ENCODE measurements around the gene CDH26. TPM values are rescaled to one million over a fixed set of nuclear protein-coding genes. Genes with fewer than 3 reads are reported as not detected.

The CDH26 gene
- total and polyA plus RNA-seq, 10 of the 15 experiments (the other 5 are each of a cell fraction or from before 2014, with no cell fraction given), result 0.03 to 0.19 (median 0.08) TPM; not detected in 4

DNA sequence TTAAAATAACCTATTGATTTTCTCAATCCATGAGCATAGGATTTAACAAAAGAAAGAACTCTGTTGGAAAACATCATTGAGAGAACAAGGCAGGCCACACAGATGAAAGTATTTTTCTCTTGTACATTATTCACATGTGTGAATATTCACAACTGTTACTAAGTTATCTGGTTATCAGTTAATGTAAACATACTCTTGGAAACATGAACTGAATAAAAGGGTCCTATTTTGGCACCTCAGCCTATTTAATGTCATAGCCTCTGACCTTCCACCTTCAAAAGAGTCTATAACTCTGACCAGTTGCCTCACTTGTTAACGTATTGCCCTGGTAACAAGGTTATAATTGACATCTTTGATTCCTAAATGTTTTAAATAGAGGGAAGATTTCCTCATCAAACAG lies 32.9 kb upstream of the CDH26 start:
- H3K79me2 ChIP-seq (ENCODE audit: control insufficient read depth, insufficient read depth, low read length), result no peaks in the 10 kb centered on the region
- FAIRE-seq, result no peak

GRCh38 chr20:59925899-59926298 lies 32.3 kb upstream of the CDH26 start:
- Histone ChIP-seq H4K20me1 (ENCODE audit: control insufficient read depth, insufficient read depth) (no peaks in the 10 kb centered on the region), H3K9me3 (replicated peaks; ENCODE audit: control insufficient read depth, insufficient read depth, low read length) (no peaks in the 10 kb centered on the region), H3K4me1 (ENCODE audit: control insufficient read depth, insufficient read depth, low read length) (no peaks in the 10 kb centered on the region), H3K27ac (ENCODE audit: control insufficient read depth, insufficient read depth) (no peak overlapping the region), H3K4me2 (ENCODE audit: control insufficient read depth, insufficient read depth) (no peak overlapping the region), H2AFZ (ENCODE audit: control insufficient read depth, low read depth, low read length) (no peak overlapping the region), H3K9ac (ENCODE audit: control insufficient read depth, insufficient read depth, low read length) (no peak overlapping the region), H3K27me3 (replicated peaks in 1 of 2; ENCODE audit: control insufficient read depth in 2 of 2, insufficient read depth in 2 of 2, low read length in 1 of 2) (no peaks in the 10 kb centered on the region; a peak in 1 of 4 replicates), H3K79me2 (ENCODE audit: control insufficient read depth, insufficient read depth, low read length) (no peaks in the 10 kb centered on the region), H3K36me3 (ENCODE audit: control insufficient read depth in 2 of 2, insufficient read depth in 2 of 2, low read length in 1 of 2) (no peaks in the 10 kb centered on the region), H3K4me3 (no peak overlapping the region)
- ChIA-PET RAD21 (ENCODE audit: unreplicated experiment) (no interaction called here), SMC1A (ENCODE audit: uncharacterized antibody, unreplicated experiment) (interaction anchor here (0.6 to 1.3 kb wide), 3 partner anchors 15 to 30 kb away, joined by 3 read pairs; no protein-coding TSS in a partner anchor), CTCF (interaction anchor here (1.0 kb wide), 1 partner anchor 31 kb away, joined by 3 read pairs; no protein-coding TSS in a partner anchor), POLR2A (no interaction called here)
- no peak for FAIRE-seq
- intact Hi-C loops (cut with micrococcal nuclease; ENCODE audit: unreplicated experiment) (no loop called here), in situ Hi-C loops (cut with MboI) (no loop called here)
- no TSS peak for BruUV-seq (replicated peaks)
- no peak for ATAC-seq
- no peak for TF ChIP-seq NRF1 (conservative IDR thresholded peaks at IDR 0.05; ENCODE audit: low read depth, low read length)
- TF ChIP-seq NR2C1 (IDR thresholded peaks at IDR 0.05), result no peak
- TF ChIP-seq E2F4 (IDR thresholded peaks at IDR 0.05; ENCODE audit: low read depth, low read length), result no peak
- no peak for TF ChIP-seq ETV6 (conservative IDR thresholded peaks at IDR 0.05 in 1 of 2, IDR thresholded peaks at IDR 0.05 in 1 of 2; ENCODE audit: borderline replicate concordance in 1 of 2, low read depth in 1 of 2)
- TF ChIP-seq, protein P1, sequence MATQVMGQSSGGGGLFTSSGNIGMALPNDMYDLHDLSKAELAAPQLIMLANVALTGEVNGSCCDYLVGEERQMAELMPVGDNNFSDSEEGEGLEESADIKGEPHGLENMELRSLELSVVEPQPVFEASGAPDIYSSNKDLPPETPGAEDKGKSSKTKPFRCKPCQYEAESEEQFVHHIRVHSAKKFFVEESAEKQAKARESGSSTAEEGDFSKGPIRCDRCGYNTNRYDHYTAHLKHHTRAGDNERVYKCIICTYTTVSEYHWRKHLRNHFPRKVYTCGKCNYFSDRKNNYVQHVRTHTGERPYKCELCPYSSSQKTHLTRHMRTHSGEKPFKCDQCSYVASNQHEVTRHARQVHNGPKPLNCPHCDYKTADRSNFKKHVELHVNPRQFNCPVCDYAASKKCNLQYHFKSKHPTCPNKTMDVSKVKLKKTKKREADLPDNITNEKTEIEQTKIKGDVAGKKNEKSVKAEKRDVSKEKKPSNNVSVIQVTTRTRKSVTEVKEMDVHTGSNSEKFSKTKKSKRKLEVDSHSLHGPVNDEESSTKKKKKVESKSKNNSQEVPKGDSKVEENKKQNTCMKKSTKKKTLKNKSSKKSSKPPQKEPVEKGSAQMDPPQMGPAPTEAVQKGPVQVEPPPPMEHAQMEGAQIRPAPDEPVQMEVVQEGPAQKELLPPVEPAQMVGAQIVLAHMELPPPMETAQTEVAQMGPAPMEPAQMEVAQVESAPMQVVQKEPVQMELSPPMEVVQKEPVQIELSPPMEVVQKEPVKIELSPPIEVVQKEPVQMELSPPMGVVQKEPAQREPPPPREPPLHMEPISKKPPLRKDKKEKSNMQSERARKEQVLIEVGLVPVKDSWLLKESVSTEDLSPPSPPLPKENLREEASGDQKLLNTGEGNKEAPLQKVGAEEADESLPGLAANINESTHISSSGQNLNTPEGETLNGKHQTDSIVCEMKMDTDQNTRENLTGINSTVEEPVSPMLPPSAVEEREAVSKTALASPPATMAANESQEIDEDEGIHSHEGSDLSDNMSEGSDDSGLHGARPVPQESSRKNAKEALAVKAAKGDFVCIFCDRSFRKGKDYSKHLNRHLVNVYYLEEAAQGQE (IDR thresholded peaks at IDR 0.05; ENCODE audit: low read depth, low read length), result no peak
- DNase-seq (ENCODE audit: low read depth, low spot score), result no peak

More for the DNA sequence above, 32.9 kb upstream of the CDH26 start:
- intact Hi-C loops (cut with micrococcal nuclease; ENCODE audit: unreplicated experiment) (no loop called here), in situ Hi-C loops (cut with MboI) (no loop called here)
- CTCF ChIA-PET, result interaction anchor here (1.0 kb wide), 1 partner anchor 31 kb away, joined by 3 read pairs; no protein-coding TSS in a partner anchor
- H3K36me3 ChIP-seq (ENCODE audit: control insufficient read depth in 2 of 2, insufficient read depth in 2 of 2, low read length in 1 of 2), result no peaks in the 10 kb centered on the region
- POLR2A ChIA-PET, result no interaction called here
- WGBS (ENCODE audit: insufficient coverage, insufficient replicate concordance, low lambda C conversion rate, missing lambda C conversion rate), result 33% methylated on average over 1 of the region's 1 CpG
- H2AFZ ChIP-seq (ENCODE audit: control insufficient read depth, low read depth, low read length), result no peak overlapping the region
- H3K4me2 ChIP-seq (ENCODE audit: control insufficient read depth, insufficient read depth), result no peak overlapping the region
- H3K9me3 ChIP-seq (replicated peaks; ENCODE audit: control insufficient read depth, insufficient read depth, low read length), result no peaks in the 10 kb centered on the region
- no peaks in the 10 kb centered on the region; a peak in 1 of 4 replicates for H3K27me3 ChIP-seq (replicated peaks in 1 of 2; ENCODE audit: control insufficient read depth in 2 of 2, insufficient read depth in 2 of 2, low read length in 1 of 2)
- ATAC-seq (no peak), DNase-seq (ENCODE audit: low read depth, low spot score) (no peak)
- no peak overlapping the region for H3K27ac ChIP-seq (ENCODE audit: control insufficient read depth, insufficient read depth)
- no peak overlapping the region for H3K4me3 ChIP-seq
- no peaks in the 10 kb centered on the region for H4K20me1 ChIP-seq (ENCODE audit: control insufficient read depth, insufficient read depth)
- TF ChIP-seq TAF1 (IDR thresholded peaks at IDR 0.05; ENCODE audit: borderline replicate concordance, low read depth, low read length) (no peak), SRF (IDR thresholded peaks at IDR 0.05; ENCODE audit: low read depth in 2 of 2, low read length in 2 of 2) (no peak), IKZF2 (IDR thresholded peaks at IDR 0.05) (no peak)
- SMC1A ChIA-PET (ENCODE audit: uncharacterized antibody, unreplicated experiment), result interaction anchor here (1.0 to 1.3 kb wide), 2 partner anchors 14 to 27 kb away, joined by 3 read pairs; no protein-coding TSS in a partner anchor
- no peak overlapping the region for H3K9ac ChIP-seq (ENCODE audit: control insufficient read depth, insufficient read depth, low read length)
- RAD21 ChIA-PET (ENCODE audit: unreplicated experiment), result no interaction called here
- no peaks in the 10 kb centered on the region for H3K4me1 ChIP-seq (ENCODE audit: control insufficient read depth, insufficient read depth, low read length)
- BruUV-seq (replicated peaks), result no TSS peak
